GM18517 (cell line): ENCODE data around the gene OXCT1.
"Not testable (repeated sequence)": the region's sequence is repeated elsewhere in the genome, so short reads cannot be mapped to it uniquely, and the experiment has no call there.

Source experiments
- ATAC-seq: cut with Tn5 transposase; IDR thresholded peaks from one replicate; pipeline ENCODE4 v1.9.1; 2021; ENCODE audit warnings: mild to moderate bottlenecking, moderate library complexity; ENCODE audit not compliant: unreplicated experiment

Gene OXCT1

DNA sequence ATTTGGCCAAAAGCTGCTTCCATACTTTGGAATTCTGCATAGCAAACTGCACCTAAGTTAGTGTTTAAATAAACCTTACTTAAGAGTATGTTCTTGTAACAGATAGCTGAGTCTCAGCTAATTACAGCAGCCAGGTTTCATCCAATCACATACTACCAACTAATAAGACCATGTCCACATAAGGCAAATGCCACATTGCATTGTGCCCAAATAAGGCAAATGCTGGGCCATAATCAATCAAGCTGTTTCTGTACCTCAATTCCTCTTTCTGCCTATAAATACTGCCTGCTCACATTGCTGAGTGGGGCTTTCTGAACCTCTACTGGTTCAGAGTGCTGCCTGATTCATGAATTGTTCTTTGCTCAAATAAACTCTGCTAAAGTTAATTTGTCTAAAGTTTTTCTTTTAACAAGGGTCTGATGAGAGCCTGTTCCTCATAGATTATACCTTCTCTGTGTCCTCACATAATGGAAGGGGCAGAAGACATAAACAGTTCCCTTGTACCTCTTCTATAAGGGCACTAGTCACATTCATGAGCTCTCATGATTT is 4.4 kb upstream of the OXCT1 start:
- no peak for ATAC-seq

DNA sequence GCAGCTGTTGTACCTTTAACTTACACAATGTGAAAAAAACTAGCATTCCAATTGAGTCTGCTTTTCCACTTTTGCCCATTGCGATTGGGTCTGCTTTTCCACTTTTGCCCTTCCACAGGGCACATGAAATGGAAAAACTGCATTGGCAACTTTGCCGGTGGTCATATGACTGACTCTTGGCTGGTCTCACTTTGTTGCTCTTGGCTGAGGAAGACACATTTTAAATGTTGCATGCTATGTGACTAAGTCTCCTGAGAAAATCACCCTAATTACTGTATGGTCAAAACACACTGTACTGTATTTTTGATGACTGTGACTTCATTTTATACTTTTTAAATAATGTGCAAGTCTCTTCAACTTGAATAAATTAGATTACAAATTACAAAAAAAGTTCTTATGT is 1.6 kb upstream of the OXCT1 start:
- ATAC-seq: no peak

DNA sequence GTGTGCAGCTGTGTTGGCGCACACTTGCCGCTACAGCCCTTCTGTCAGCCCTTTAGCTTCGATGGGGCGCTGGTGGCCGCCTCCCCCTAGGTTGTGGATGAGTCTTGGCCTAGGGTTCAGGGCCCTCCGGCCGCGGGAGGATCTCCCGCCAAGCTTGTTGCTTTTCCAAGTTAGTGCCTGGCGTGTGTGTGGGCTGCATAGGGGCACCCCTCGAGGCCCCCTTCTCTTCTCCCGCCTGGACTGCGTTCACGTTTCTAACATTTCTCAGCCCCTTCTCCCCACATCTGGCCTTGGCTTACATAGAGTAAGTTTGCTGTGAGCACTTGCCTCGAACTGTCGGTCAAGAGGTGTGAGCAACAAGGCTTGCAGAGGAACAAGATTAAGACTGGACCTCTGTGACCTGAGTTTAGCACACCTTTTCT is 413 bp upstream of the OXCT1 start:
- no peak for ATAC-seq

DNA sequence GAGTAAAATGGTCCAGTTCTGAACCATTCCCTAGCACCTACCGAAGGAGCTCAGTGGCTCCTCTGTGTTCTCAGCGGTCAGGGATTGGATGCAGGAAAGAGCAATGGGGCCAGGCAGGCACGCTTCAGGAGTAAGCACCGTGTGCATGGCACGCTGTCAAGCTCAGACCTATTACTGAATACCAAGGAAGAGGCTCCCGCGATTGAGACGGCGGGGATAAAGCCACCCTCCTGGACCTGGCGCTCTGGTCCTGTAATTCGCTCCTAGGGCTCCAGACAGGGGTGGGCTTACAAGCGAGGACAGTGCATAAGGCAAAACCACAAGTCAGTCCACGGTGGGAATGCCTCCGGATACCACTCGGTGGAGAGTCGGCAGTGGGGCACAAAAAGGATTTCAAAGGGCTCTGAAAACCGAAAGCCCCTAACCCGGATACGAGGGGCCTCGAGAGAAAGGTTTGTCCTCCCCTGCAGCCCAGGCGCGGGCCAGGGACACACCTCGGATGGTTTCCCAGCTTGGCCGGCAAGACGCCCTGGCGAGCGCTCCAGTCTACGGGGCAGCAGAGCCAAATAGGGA is 988 bp downstream of the OXCT1 start:
- ATAC-seq: no peak

DNA sequence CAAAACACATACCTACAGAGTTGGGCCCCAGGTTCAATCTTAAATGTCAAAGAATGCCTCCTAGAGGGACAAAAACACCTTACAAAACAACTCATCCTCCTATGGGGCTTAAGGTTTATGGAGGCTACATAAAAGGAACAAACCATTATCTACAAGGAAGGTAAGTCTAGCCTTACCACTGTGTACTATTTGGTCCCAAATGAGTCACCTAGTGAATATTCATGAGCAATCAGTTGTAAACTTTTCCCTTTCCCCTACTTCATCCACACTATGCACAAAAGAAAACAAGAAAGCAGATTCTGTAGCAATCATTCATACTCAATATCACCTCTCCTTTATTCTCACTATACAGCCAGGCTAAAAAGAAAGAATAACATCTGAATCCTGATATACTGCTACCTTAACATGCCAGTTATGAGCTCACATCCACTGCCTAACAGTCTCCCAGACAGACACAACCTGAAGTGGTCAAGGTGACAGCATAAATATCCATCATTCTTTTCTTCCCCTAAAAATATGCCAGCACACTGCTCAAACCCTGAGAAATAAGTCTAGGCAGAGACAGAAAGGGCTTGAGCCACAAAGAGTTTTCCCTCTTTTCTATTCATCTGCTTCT is 6.2 kb downstream of the OXCT1 start:
- peak; percentile 54 for ATAC-seq

DNA sequence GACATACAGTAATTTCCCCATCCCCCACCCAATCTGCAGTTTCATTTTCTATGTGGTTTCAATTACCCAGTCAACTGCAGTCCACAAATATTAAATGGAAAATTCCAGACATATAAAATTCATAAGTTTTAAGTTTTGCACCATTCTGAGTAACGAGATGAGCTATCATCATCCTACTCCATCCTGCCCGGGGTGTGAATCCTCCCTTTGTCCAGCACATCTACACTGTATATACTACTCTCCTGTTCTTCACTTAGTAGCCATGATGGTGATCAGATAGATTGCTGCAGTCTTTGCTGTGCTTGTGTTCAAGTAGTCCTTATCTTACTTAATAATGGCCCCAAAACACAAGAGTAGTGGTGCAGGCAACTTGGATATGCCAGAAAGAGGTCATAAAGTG is 11.3 kb downstream of the OXCT1 start:
- no peak for ATAC-seq

DNA sequence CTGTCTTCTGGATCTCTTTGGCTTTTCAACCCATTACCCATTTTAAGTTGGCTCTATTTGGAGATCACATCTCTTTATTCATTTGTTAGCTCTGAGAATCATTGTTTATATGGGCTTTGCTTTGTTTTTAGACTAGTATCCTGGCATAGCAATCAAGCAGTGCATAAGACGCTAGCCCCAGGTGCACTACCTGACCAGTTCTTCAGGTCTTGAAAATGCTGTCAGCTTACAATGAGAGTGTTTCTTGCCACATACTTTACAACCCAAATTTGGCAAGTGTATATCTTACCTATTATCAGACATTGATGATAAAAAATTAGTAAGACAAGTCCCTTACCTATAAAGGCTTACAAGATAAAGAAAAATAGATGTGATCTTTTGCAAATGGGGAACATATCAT is 12.2 kb downstream of the OXCT1 start:
- no peak for ATAC-seq

DNA sequence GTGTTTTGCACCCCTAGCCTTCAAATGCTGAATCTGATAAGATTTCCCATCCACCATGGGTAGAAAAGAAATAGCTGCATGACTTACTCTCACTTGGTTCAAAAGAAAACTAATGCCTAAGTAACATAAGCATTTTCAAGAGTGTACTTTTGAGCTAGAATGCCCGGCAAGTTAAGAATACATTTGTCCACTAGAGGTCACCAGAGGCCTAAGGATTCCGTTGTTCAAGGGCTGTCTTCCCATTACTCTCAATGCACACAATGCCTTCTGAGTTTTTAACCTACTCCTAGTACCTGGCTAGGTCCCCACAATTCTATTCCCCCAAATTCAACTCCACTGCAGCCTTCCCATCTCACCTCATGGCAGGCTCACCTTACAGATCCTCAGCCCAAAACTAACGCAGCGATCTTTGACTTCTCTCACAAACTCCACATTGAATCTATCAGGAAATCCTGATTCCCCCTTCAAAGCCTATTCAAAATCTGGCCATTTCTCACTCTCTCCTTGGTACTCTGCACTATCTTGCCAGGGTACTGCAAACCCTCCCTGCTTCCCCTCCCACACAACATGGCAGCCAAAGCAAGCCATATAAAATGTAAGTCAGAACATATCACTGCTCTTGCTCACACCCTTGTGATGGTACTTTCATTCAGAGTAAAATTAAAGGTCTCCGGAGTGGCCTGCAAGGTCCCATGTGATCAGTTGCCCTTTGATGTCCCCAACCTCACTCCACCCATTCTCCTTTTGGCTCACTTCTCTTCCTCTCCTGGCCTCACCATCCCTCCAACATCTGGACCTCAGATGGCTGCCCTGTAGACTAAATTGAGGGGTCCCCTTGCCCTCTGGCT is 13.4 kb downstream of the OXCT1 start:
- ATAC-seq: peak; percentile 90

DNA sequence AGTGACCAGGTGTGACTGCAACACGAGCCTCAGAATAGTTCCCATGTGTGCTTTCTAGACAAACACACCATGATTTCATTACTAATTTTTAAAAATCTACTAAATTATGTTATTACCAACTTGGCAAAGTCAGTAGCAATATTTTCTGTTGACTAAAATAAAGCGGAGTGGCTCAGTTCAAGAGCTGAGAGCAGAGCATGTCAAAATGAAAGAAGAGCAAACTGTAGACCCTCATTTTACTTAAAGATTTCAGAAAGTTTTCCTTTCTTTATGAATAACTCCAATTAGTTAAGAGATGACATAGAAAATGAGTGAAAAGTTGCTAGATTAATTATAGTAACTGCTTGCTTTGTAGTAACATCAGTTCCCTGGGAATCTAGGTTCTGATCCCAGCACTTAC is 17.9 kb downstream of the OXCT1 start:
- ATAC-seq: no peak

DNA sequence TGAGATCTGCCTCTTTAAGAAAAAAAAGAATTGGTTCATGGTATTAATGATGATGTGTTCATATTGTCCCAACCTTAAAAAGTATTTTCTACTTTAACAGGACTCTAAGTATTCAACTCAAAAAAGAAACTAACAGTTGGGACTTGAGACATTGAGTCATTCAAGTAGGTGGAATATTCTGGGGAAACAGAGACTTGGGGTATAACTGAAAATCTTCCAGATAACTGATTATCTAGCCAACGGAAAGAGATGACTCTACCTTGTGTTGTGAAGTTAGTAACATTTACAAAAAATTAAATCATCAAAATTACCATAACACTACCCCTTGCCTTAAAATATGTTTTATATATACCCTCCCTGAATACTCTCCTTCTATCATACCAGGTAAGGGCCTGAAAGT is 19.1 kb downstream of the OXCT1 start:
- ATAC-seq: no peak

DNA sequence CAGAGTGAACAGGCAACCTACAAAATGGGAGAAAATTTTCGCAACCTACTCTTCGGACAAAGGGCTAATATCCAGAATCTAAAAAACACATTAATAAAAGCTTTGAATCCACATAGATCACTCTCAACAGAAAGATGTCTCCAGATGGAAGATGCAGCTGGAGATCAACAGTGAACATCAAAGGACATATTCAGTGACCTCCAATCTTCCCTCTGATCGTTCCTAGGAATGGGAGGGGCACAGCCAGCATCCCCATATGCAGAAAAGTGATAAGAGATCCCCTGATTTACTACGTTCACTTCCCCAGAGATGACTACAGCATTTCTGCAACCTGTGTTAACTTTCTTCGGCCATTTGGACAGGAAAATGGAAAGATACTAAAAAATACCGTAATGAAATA is 21.2 kb downstream of the OXCT1 start:
- ATAC-seq: no peak

DNA sequence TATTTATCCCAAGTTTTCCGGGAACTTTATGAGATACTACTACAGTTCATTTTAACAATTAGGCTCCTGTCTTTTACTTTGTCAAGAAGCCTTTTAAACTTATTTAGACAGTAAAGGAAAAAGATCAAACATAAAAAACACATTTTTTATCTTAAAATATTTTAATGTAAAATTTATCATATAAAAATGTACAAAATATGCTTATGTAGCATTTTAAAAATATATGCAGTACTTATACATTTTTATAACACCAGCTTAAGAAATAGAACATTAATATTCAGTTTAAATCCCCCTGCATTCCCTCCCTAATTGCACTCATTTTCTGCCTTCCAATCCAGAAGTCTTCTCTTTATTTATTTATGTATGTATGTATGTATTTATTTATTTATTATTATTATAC is 24.5 kb downstream of the OXCT1 start:
- ATAC-seq: not testable (repeated sequence)

DNA sequence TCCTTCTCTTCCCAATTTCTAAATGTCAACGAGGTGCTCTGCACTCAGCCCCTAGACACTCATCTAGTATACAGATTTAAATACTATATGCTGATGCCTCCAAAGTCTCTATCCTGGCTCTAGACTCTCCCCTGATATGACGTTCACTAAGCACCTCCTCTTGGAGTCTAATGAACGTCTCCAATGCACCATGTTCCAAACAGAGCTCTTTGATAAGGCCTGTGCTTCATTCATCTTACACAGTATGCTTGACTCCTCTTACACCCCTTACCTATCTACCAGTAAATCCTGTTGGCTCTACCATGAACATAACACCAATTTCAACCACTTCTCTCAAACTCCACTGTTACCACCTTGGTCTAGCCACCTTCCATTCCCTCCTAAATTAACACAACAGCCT is 25.7 kb downstream of the OXCT1 start:
- ATAC-seq: no peak

DNA sequence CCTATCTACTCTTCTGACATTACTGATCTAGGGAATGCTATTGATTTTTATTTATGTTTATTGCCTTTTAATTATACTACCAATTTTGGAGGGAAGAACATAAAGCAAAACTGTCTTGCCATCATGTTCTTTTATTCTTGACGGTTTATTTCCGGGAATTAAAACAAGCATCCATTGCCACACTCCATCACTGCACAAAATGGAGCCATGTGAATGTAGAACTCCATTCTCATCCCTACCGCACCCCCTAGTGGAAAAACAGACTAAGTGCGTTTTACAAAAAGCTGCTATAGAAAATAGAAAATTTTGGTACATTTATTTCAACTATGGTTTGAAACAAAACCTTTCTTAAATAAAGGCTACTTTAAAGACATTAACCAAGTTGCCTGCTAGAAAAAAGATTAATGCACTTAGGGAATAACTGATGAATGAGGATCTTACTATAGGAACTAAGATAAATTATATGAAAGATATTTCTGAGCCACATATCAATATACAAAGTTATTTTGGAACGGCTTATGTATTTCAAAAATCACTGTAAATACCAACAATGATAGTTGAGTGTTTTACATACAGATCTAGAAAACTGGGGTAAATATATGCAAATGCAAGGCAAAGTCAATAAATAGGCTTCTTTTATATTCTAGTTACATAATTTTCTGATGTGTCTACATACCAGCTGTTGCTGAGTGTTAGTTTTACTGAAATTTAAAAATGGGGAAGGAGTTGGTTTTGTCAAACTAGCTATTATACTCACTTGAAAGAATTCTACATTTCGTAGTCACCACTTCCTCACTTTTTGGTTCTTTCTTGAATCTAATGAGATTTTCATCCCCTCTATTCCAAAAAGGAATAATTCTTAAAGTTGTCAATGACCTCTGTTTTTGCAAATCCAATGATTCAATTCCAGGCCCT is 26.5 kb downstream of the OXCT1 start:
- ATAC-seq: peak; percentile 50

DNA sequence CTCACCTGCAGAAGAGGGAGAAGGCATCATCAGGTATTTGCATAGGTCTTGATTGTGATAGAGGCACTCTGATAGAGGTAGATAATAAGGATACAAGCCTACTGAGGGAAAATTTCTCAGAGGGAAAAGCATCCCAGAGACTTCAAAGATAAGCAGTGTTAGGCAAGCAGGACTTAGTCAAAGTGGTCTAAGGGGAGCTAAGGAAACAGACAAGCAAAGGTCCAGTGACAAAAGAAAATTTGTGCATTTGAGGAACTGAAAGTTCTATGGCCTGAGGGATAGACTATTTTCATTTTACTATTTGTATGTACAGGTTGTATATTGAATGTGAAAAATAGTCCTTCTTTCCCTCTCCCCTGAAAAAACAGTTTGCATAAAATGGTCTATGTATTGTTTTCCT is 27.4 kb downstream of the OXCT1 start:
- peak; percentile 92 for ATAC-seq

DNA sequence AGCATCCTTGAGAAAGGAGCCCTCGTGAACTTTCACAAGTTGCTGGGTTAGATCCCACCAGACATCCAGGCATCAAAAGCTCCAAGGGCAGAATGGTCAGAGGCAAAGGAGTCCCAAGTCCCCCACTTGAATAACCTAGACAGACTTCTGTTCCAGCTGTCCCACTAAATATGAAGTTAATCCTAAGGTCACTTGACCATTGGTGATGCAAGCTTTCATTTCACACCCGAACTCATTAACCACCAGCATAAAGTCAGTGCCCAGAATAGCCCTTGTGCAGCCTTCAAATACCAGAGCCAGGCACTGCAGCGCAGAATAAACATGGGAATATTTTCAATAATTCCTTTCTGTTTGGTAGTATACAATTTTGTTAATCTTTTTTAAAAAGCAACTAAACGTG is 28.9 kb downstream of the OXCT1 start:
- no peak for ATAC-seq

DNA sequence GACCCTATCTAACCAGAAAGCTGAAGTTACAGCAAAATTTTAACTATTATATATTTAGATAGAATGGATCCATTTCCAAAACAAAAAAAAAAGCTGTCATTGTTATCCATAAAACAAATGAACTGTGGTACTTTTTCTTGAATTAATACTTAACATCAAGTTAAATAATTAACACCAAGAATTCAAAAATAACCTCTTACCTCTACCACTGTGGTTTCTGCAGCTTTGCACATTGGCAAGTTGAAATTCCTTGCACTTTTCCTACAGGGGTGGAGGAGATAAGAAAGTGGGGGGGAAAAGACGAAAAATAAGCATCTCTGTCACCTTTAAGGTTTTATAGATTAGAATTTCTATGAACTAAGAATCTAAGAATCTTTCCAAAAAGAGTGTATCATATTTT is 30.0 kb downstream of the OXCT1 start:
- no peak for ATAC-seq

DNA sequence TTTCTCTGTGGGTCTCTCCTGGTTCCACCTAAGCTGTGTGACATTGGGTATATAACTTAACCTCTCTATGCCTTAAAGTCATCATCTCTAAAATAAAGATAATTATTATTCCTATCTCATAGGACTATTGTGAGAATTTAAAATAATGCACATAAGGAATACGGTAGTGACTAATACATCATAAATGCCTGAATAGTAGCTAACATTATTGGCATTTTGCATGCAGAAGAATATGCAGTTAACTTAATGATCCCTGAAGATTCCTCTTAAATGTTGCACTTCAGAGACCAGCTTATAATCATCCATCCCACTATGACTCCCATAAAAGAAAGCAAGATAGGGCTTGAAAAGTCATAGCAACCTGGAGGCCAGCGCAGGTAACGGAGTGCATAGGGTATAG is 32.4 kb downstream of the OXCT1 start:
- no peak for ATAC-seq

DNA sequence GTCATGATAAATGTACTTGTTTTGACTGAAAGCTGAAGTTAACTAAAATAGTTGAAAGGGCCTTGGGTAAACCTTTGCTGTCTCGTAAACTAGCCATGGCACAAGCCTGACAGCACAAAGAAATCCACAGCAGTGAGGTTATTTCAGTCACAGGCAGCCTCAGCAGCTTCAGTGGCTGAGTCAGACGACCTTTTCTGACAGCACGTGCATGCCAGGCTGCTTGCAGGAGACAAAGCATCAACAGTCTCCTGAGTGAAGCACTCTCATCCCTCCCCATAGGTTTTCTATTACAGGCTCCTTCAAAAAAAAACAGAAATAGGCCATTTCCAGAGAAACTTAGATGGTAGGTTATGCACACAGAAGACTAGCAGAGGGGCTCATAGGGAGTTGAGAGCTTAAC is 34.6 kb downstream of the OXCT1 start:
- no peak for ATAC-seq

DNA sequence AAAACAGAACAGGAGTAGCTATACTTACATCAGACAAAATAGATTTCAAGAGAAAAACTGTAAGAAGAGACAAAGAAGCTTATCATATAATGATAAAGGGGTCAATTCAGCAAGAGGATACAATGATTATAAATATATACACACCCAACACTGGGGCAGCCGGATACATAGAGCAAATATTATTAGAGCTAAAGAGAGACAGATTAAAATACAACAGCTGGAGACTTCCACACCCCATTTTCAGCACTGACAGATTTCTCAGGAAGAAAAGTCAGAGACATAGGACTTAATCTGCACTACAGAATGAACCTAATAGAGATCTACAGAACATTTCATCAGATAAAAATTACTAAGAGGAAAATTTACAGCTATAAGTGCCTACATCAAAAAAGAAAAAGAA is 35.7 kb downstream of the OXCT1 start:
- ATAC-seq: no peak

DNA sequence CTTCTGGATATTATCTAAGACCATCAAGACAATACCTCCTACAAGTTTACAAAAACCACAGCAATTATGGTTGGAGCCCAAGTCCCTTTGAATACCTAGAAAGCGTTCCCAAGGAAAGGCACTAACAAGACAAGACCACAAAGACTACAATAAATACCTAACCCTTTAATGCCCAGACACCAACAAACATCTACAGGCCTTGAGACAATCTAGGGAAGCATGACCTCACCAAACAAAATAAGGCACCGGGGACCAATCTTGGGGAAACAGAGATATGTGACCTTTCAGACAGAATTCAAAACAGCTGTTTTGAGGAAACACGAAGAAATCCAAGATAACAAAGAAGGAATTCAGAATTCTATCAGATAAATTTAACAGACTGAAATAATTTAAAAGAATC is 37.8 kb downstream of the OXCT1 start:
- no peak for ATAC-seq
